ENCODE results near the gene OR2L8.

The OR2L8 gene

DNA sequence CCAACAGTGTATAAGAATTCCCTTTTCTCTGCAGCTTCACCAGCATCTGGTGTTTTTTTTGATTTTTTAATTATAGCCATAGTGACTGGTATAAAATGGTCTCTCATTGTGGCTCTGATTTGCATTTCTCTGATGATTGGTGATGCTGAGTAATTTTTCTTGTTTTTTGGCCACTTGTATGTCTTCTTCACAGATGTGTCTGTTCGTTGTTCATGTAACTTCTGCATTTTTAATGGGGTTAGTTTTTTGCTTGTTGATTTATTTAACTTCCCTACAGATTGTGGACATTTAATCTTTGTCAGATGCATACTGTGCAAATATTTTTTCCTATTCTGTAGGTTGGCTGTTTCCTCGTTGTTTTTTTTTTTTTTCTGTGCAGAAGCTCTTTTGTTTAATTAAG is 44.3 kb downstream of the OR2L8 start:
- DNase-seq, result no peak

GRCh38 chr1:247998811-247999210 is 50.2 kb downstream of the OR2L8 start:
- no peak for DNase-seq

Measured in DMS79 (cell line).